GM19043 (cell line): ENCODE results near the gene GMPPA.

Experiments
- ATAC-seq: cut with Tn5 transposase; IDR thresholded peaks from one replicate; pipeline ENCODE4 v1.9.1; 2021; ENCODE audit warnings: low read depth; ENCODE audit not compliant: unreplicated experiment

Gene GMPPA

GRCh38 chr2:219517954-219518778 is 19.5 kb downstream of the GMPPA start:
- no peak for ATAC-seq

GRCh38 chr2:219519526-219519916 is 20.8 kb downstream of the GMPPA start:
- ATAC-seq: no peak

- no peak for ATAC-seq
Observed at GRCh38 chr2:219520079-219520478, 21.4 kb downstream of the GMPPA start.

GRCh38 chr2:219521066-219521880 is 22.6 kb downstream of the GMPPA start:
- no peak for ATAC-seq

GRCh38 chr2:219522111-219523030 is 23.7 kb downstream of the GMPPA start:
- ATAC-seq: no peak

- no peak for ATAC-seq
Observed at GRCh38 chr2:219523031-219523671, 24.5 kb downstream of the GMPPA start.

GRCh38 chr2:219524817-219525216 is 26.1 kb downstream of the GMPPA start:
- ATAC-seq: no peak

- no peak for ATAC-seq
Observed at GRCh38 chr2:219525533-219526232, 27.0 kb downstream of the GMPPA start.

- ATAC-seq: no peak
Observed at GRCh38 chr2:219526320-219527075, 27.8 kb downstream of the GMPPA start.

GRCh38 chr2:219527076-219527394 is 28.3 kb downstream of the GMPPA start:
- ATAC-seq: no peak

- no peak for ATAC-seq
Observed at GRCh38 chr2:219527472-219527871, 28.8 kb downstream of the GMPPA start.

GRCh38 chr2:219530048-219530963 is 31.6 kb downstream of the GMPPA start:
- ATAC-seq: peak; percentile 97

- ATAC-seq: no peak
Observed at GRCh38 chr2:219531639-219532377, 33.1 kb downstream of the GMPPA start.

- no peak for ATAC-seq
Observed at GRCh38 chr2:219532378-219532649, 33.6 kb downstream of the GMPPA start.

- no peak for ATAC-seq
Observed at GRCh38 chr2:219533930-219534661, 35.4 kb downstream of the GMPPA start.

GRCh38 chr2:219536425-219536824 is 37.7 kb downstream of the GMPPA start:
- no peak for ATAC-seq

- no peak for ATAC-seq
Observed at GRCh38 chr2:219536967-219537366, 38.3 kb downstream of the GMPPA start.
